A673 (cell line): Measurements from ENCODE around the gene PPP3CB. TPM values are rescaled to one million over a fixed set of nuclear protein-coding genes. Genes with fewer than 3 reads are reported as not detected.

ENCODE experiments used
- BruUV-seq: library from RNA; stranded (reverse); fragments of 400-500 nt; replicated peaks from 2 replicates; lab custom pipeline; 2021; lab: Mats Ljungman, UMichigan
- CTCF ChIA-PET: fragments of 300-600 bp; sonication (Branson Sonifier 250); formaldehyde crosslinking; loops from one replicate; lab custom pipeline; 2022; ENCODE audit warnings: antibody characterized with exemption; lab: Charles Lee
- POLR2A ChIA-PET: fragments of 300-600 bp; sonication (Branson Sonifier 250); formaldehyde crosslinking; loops from one replicate; lab custom pipeline; 2022; ENCODE audit warnings: antibody characterized with exemption; ENCODE audit not compliant: low non-redundant PET; lab: Charles Lee
- DNase-seq: peaks from one replicate; pipeline ENCODE4 v3.0.0-alpha.2; 2015; ENCODE audit warnings: low spot score
- H3K27ac ChIP-seq: fragments of 200-600 bp; sonication (generic); 2 replicates; pipeline ENCODE4 v1.5.1; 2016; ENCODE audit warnings: mixed run types, low read depth, mild to moderate bottlenecking, mixed read lengths, antibody characterized with exemption, low read length; ENCODE audit not compliant: poor library complexity, severe bottlenecking
- H3K27me3 ChIP-seq: fragments of 200-600 bp; sonication (generic); replicated peaks from 2 replicates; pipeline ENCODE4 v1.6.1; 2017; ENCODE audit warnings: mixed run types, low read depth, mild to moderate bottlenecking, mixed read lengths, antibody characterized with exemption, low read length; ENCODE audit not compliant: insufficient read depth, poor library complexity
- H3K36me3 ChIP-seq: fragments of 200-600 bp; sonication (generic); 2 replicates; pipeline ENCODE4 v1.6.1; 2016; ENCODE audit warnings: mixed run types, mild to moderate bottlenecking, mixed read lengths, antibody characterized with exemption, low read length; ENCODE audit not compliant: insufficient read depth, poor library complexity, severe bottlenecking
- H3K4me1 ChIP-seq: fragments of 200-600 bp; sonication (generic); 2 replicates; pipeline ENCODE4 v1.6.1; 2017; ENCODE audit warnings: mixed run types, mild to moderate bottlenecking, mixed read lengths, antibody characterized with exemption, low read length; ENCODE audit not compliant: insufficient read depth, poor library complexity, severe bottlenecking
- H3K4me3 ChIP-seq: fragments of 200-600 bp; sonication (generic); 2 replicates; pipeline ENCODE4 v1.5.1; 2016; ENCODE audit warnings: low read depth, mixed run types, mild to moderate bottlenecking, mixed read lengths, low read length; ENCODE audit not compliant: poor library complexity, severe bottlenecking
- H3K9me3 ChIP-seq: fragments of 200-600 bp; sonication (generic); 2 replicates; pipeline ENCODE4 v1.6.1; 2016; ENCODE audit warnings: mixed run types, low read depth, mild to moderate bottlenecking, mixed read lengths, antibody characterized with exemption, low read length; ENCODE audit not compliant: poor library complexity, severe bottlenecking
- CTCF ChIP-seq: fragments of 300-800, 200-600 bp; sonication (generic); conservative IDR thresholded peaks from 2 replicates; pipeline ENCODE4 v1.5.1; 2017; ENCODE audit warnings: low read depth, mild to moderate bottlenecking, antibody characterized with exemption, low read length, moderate library complexity, mixed read lengths
- EZH2 ChIP-seq: fragments of 200-600 bp; sonication (generic); IDR thresholded peaks from 2 replicates; pipeline ENCODE4 v1.6.1; 2017; ENCODE audit warnings: borderline replicate concordance, low read depth, mild to moderate bottlenecking, mixed read lengths, antibody characterized with exemption, low read length; ENCODE audit not compliant: poor library complexity, severe bottlenecking
- intact Hi-C: fragments of 100-400 bp; cut with micrococcal nuclease; formaldehyde crosslinking; loops from one replicate; pipeline ENCODE4 v1.10.0; 2022; ENCODE audit not compliant: unreplicated experiment
- total RNA-seq: library from RNA; stranded (reverse); gene quantifications from 2 replicates; pipeline ENCODE4 v1.2.3, GENCODE V29; 2021

Gene PPP3CB
- total RNA-seq, 1 experiment from 2014 or later, result 60.2 TPM

GRCh38 chr10:73446926-73447325 lies 48.9 kb downstream of the PPP3CB start:
- intact Hi-C loops, result no loop called here
- H3K9me3 ChIP-seq, result no peaks in the 10 kb centered on the region
- no peaks in the 10 kb centered on the region for H3K4me1 ChIP-seq
- no peak overlapping the region for H3K4me3 ChIP-seq
- no peak overlapping the region for H3K27ac ChIP-seq
- peaks cover 6% of the 10 kb centered on the region for H3K36me3 ChIP-seq
- no peak for TF ChIP-seq EZH2
- TF ChIP-seq CTCF, result no peak
- no peaks in the 10 kb centered on the region for H3K27me3 ChIP-seq
- ChIA-PET CTCF (no interaction called here), POLR2A (interaction anchor here (0.7 kb wide), 1 partner anchor 44 kb away, joined by 4 read pairs; no protein-coding TSS in a partner anchor)
- no peak for DNase-seq
- BruUV-seq, result no TSS peak

- no peak for TF ChIP-seq CTCF
- no peak for TF ChIP-seq EZH2
- no peaks in the 10 kb centered on the region for H3K27me3 ChIP-seq
- BruUV-seq, result no TSS peak
- ChIA-PET CTCF (no interaction called here), POLR2A (no interaction called here)
- no peaks in the 10 kb centered on the region for H3K9me3 ChIP-seq
- intact Hi-C loops, result no loop called here
- no peak overlapping the region for H3K4me3 ChIP-seq
- no peak overlapping the region for H3K27ac ChIP-seq
- no peaks in the 10 kb centered on the region for H3K4me1 ChIP-seq
- no peak for DNase-seq
- peaks cover 6% of the 10 kb centered on the region for H3K36me3 ChIP-seq
Measured at GRCh38 chr10:73444457-73444856, 51.4 kb downstream of the PPP3CB start.

- BruUV-seq, result no TSS peak
- Histone ChIP-seq H3K9me3 (no peaks in the 10 kb centered on the region), H3K27me3 (no peaks in the 10 kb centered on the region), H3K27ac (no peak overlapping the region), H3K4me1 (no peaks in the 10 kb centered on the region), H3K36me3 (peaks cover 25% of the 10 kb centered on the region), H3K4me3 (no peak overlapping the region)
- POLR2A ChIA-PET, result no interaction called here
- no peak for DNase-seq
- CTCF ChIA-PET, result no interaction called here
- TF ChIP-seq EZH2 (no peak), CTCF (no peak)
- intact Hi-C loops, result no loop called here
Measured at GRCh38 chr10:73439605-73440312, 56.1 kb downstream of the PPP3CB start.
